SU-DHL-6 (cell line): ENCODE data around the gene ZNF462.

ENCODE experiments used
- H2AFZ ChIP-seq: fragments of 200-600 bp; sonication (generic); 2 replicates; pipeline ENCODE4 v1.6.1; 2014; ENCODE audit warnings: low read depth, mild to moderate bottlenecking, moderate library complexity, mixed read lengths, antibody characterized with exemption, low read length; ENCODE audit not compliant: severe bottlenecking
- H3F3A ChIP-seq: fragments of 200-600 bp; shearing (Covaris generic); 2 replicates; pipeline ENCODE4 v1.6.0; 2016; ENCODE audit warnings: antibody characterized with exemption, mild to moderate bottlenecking; ENCODE audit not compliant: insufficient read depth
- H3K27ac ChIP-seq: fragments of 200-600 bp; sonication (generic); 2 replicates; pipeline ENCODE4 v1.5.1; 2016; ENCODE audit warnings: low read depth, mild to moderate bottlenecking, low read length, moderate library complexity, mixed read lengths
- H3K27me3 ChIP-seq: fragments of 200-600 bp; sonication (generic), shearing (Covaris generic); 2 replicates; pipeline ENCODE4 v1.6.0; 2014; ENCODE audit warnings: mild to moderate bottlenecking, low read length
- H3K36me3 ChIP-seq: fragments of 200-600 bp; sonication (generic); 2 replicates; pipeline ENCODE4 v1.6.1; 2014; ENCODE audit warnings: mild to moderate bottlenecking, low read length, mixed read lengths
- H3K4me2 ChIP-seq: fragments of 300-600, 200-600 bp; shearing (Covaris generic), sonication (generic); 2 replicates; pipeline ENCODE4 v1.6.0; 2014; ENCODE audit warnings: low read length, low read depth, mild to moderate bottlenecking; ENCODE audit not compliant: poor library complexity, severe bottlenecking
- H3K4me3 ChIP-seq: fragments of 200-600 bp; sonication (generic); 2 replicates; pipeline ENCODE4 v1.5.1; 2014; ENCODE audit warnings: antibody characterized with exemption, low read length, mild to moderate bottlenecking, mixed read lengths; ENCODE audit not compliant: insufficient read depth, poor library complexity, severe bottlenecking
- H3K79me2 ChIP-seq: fragments of 200-600 bp; sonication (generic); 2 replicates; pipeline ENCODE4 v1.6.1; 2014; ENCODE audit warnings: mild to moderate bottlenecking, low read length, moderate library complexity; ENCODE audit not compliant: insufficient read depth
- H3K9ac ChIP-seq: fragments of 200-600 bp; sonication (generic); 2 replicates; pipeline ENCODE4 v1.7.0; 2014; ENCODE audit warnings: mild to moderate bottlenecking, low read length
- H3K9me2 ChIP-seq: fragments of 200-600 bp; sonication (generic); replicated peaks from 2 replicates; pipeline ENCODE4 v1.6.1; 2014; ENCODE audit warnings: low read length; ENCODE audit not compliant: insufficient read depth
- H3K9me3 ChIP-seq: fragments of 200-600 bp; sonication (generic); 2 replicates; pipeline ENCODE4 v1.6.1; 2014; ENCODE audit warnings: low read length, mixed read lengths; ENCODE audit not compliant: insufficient read depth
- H4K20me1 ChIP-seq: fragments of 200-600 bp; sonication (generic); 2 replicates; pipeline ENCODE4 v1.6.1; 2014; ENCODE audit warnings: low read depth, mild to moderate bottlenecking, antibody characterized with exemption, low read length, moderate library complexity, mixed read lengths
- EZH2phosphoT487 ChIP-seq: fragments of 200-600 bp; sonication (generic), shearing (Covaris generic); conservative IDR thresholded peaks from 2 replicates; pipeline ENCODE4 v1.6.1; 2018; ENCODE audit warnings: mild to moderate bottlenecking, antibody characterized with exemption, low read length, moderate library complexity, mixed read lengths
- TF ChIP-seq, protein P1 (sequence below): fragments of 200-600 bp; sonication (generic); IDR thresholded peaks from one replicate; pipeline ENCODE4 v1.5.1; 2017; ENCODE audit warnings: antibody characterized with exemption, mild to moderate bottlenecking, low read length, moderate library complexity; ENCODE audit not compliant: insufficient read depth, poor library complexity, severe bottlenecking

Gene ZNF462

DNA sequence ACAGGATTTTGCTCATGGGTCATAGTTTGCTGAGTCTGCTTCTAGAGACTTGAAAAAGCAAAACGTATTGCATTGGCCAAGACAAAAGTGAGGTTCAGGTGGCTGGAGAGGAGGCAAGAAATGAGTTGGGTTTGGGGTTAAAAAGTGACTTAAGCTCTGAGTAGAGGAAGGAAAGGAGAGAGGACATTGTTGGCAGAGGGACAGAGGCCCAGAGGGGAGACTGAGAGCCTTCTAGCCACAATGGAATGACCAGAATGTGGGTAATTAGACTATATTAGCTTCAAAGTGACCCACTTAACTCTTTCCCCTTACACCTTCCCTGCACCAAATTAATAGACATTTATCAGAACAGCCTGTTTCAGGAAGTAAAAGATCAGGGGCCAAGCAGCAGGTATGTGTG is 188.4 kb downstream of the ZNF462 start:
- H3K27ac ChIP-seq: no peak overlapping the region

DNA sequence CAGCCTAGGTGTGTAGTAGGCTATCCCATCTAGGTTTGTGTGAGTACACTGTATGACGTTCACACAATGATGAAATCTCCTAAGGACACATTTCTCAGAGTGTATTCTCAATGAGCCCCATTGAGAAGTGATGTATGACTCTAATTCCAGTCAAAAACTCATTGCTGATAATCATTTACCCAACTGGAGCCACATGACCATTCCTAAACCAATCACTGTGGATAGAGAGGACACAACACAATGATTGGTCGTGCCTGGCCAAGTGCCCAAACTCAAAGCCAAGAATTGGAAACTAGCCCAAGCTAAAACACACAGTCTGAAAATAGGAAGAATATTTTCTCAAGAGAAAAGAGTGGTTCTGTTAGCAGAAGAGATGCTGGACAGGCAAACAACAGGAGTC is 191.2 kb downstream of the ZNF462 start:
- no peaks in the 10 kb centered on the region for H3F3A ChIP-seq
- no peaks in the 10 kb centered on the region for H4K20me1 ChIP-seq
- no peak for TF ChIP-seq EZH2phosphoT487
- TF ChIP-seq, protein P1, sequence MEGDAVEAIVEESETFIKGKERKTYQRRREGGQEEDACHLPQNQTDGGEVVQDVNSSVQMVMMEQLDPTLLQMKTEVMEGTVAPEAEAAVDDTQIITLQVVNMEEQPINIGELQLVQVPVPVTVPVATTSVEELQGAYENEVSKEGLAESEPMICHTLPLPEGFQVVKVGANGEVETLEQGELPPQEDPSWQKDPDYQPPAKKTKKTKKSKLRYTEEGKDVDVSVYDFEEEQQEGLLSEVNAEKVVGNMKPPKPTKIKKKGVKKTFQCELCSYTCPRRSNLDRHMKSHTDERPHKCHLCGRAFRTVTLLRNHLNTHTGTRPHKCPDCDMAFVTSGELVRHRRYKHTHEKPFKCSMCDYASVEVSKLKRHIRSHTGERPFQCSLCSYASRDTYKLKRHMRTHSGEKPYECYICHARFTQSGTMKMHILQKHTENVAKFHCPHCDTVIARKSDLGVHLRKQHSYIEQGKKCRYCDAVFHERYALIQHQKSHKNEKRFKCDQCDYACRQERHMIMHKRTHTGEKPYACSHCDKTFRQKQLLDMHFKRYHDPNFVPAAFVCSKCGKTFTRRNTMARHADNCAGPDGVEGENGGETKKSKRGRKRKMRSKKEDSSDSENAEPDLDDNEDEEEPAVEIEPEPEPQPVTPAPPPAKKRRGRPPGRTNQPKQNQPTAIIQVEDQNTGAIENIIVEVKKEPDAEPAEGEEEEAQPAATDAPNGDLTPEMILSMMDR: no peak

More for the DNA sequence above, 188.4 kb downstream of the ZNF462 start:
- H3K9me2 ChIP-seq: no peaks in the 10 kb centered on the region
- H3K4me2 ChIP-seq: no peak overlapping the region
- H2AFZ ChIP-seq: no peak overlapping the region
- H3K9me3 ChIP-seq: no peaks in the 10 kb centered on the region
- no peaks in the 10 kb centered on the region for H3K27me3 ChIP-seq
- H3K36me3 ChIP-seq: no peaks in the 10 kb centered on the region
- no peak overlapping the region for H3K9ac ChIP-seq
- H3K4me3 ChIP-seq: no peak overlapping the region
- no peaks in the 10 kb centered on the region for H3F3A ChIP-seq
- no peaks in the 10 kb centered on the region for H3K79me2 ChIP-seq
- H4K20me1 ChIP-seq: no peaks in the 10 kb centered on the region
- TF ChIP-seq, protein P1: no peak
- TF ChIP-seq EZH2phosphoT487: no peak

DNA sequence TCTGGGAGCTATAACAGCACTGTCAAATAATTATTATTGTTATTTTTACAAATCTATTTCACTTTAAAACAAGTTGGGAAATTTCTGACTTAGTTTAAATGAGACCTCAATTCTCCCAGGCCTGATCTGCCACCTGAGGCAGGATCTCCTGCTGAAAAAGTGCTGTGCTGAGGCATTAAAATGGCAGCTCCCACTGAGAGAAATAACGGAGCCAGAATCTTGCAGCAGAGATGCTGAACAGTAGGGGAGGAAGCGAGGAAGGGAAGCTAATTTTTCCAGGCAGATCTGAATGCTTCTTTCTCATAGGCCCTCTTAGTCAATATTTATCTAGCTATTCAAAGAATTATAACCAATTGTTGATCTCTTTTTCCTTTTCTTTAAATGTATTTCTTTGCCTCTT is 196.3 kb downstream of the ZNF462 start:
- TF ChIP-seq, protein P1: no peak
- no peak for TF ChIP-seq EZH2phosphoT487
- no peaks in the 10 kb centered on the region for H3K79me2 ChIP-seq
- no peaks in the 10 kb centered on the region for H3F3A ChIP-seq
- no peak overlapping the region for H3K4me2 ChIP-seq
- no peaks in the 10 kb centered on the region for H3K36me3 ChIP-seq
- no peaks in the 10 kb centered on the region for H3K27me3 ChIP-seq
- H3K9ac ChIP-seq: no peak overlapping the region
- H3K9me2 ChIP-seq: no peaks in the 10 kb centered on the region
- no peak overlapping the region for H3K4me3 ChIP-seq
- H2AFZ ChIP-seq: no peak overlapping the region
- H3K9me3 ChIP-seq: no peaks in the 10 kb centered on the region
- no peaks in the 10 kb centered on the region for H4K20me1 ChIP-seq
- no peak overlapping the region for H3K27ac ChIP-seq

More for the DNA sequence above, 191.2 kb downstream of the ZNF462 start:
- Histone ChIP-seq H3K79me2 (no peaks in the 10 kb centered on the region), H2AFZ (no peak overlapping the region), H3K36me3 (no peaks in the 10 kb centered on the region), H3K27ac (no peak overlapping the region), H3K27me3 (no peaks in the 10 kb centered on the region), H3K9ac (no peak overlapping the region), H3K4me2 (no peak overlapping the region), H3K9me2 (no peaks in the 10 kb centered on the region), H3K9me3 (no peaks in the 10 kb centered on the region), H3K4me3 (no peak overlapping the region)
